ENCODE results near the gene SPATA7.
A peak's percentile ranks its signal among the peaks of the same experiment; 100 is the strongest.
"Not testable (repeated sequence)": the region's sequence is repeated elsewhere in the genome, so short reads cannot be mapped to it uniquely, and the experiment has no call there.

The SPATA7 gene, protein sequence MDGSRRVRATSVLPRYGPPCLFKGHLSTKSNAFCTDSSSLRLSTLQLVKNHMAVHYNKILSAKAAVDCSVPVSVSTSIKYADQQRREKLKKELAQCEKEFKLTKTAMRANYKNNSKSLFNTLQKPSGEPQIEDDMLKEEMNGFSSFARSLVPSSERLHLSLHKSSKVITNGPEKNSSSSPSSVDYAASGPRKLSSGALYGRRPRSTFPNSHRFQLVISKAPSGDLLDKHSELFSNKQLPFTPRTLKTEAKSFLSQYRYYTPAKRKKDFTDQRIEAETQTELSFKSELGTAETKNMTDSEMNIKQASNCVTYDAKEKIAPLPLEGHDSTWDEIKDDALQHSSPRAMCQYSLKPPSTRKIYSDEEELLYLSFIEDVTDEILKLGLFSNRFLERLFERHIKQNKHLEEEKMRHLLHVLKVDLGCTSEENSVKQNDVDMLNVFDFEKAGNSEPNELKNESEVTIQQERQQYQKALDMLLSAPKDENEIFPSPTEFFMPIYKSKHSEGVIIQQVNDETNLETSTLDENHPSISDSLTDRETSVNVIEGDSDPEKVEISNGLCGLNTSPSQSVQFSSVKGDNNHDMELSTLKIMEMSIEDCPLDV

DNA sequence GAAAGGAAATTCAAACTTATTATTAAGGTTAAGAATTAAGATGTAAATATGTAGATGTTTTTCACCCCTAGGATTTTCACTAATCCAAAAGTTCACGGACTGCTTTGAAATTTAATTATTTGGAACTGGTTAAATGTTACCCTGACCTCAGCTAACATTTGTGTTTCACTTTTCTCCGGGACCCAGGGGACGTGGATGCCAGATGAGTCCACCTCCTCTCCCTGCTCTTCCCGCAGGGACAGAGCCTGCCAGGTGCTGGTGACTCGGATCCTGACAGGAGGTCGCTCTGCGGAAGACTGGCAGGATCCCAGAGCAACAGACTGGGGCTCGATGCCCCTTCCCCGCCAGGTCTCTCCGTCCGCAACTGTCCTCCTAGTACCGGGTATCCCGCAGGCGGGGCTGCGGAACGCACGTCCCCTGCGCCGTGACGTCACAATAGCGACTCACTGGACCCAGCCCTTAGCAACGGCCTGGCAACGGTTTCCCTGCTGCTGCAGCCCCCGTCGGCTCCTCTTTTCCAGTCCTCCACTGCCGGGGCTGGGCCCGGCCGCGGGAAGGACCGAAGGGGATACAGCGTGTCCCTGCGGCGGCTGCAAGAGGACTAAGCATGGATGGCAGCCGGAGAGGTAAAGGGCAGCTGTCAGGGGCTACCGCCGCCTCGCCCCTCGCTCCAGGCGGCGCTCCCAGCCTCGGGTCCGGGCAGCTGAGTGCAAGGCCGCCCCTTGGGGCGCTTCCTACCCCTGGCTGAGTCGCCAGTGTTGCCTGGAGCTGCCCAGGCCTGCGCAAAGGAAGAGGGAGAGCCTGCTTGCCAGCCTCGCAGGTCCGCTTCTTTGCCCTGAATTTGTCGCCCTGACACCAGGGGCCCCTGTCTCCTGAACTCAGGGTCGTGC is at the start of gene SPATA7:
Gene SPATA7, plus strand, starts transcription at position 446 of the 890 bp plus-strand sequence. Its CDS starts 162 bp downstream, at position 608.
- peak; percentile 98 for DNase-seq

DNA sequence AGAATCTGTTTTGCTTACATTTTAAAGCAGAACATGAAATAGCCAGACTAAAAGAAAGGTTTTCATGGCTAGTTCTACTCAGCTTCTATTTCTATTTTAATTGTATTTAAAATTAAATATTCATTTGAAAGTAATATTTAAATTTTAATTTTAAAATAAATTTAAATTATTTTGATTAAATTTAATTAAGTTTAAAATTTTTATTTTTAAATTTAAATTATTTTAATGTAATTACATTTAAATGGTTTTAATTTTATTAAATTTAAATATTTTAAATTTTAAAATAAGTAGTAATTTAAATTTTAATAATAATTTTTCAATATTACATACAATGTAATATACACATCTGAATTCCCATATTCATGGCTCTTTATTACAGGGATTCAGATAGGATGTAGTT is 45.1 kb upstream of the SPATA7 start:
- DNase-seq = no peak

DNA sequence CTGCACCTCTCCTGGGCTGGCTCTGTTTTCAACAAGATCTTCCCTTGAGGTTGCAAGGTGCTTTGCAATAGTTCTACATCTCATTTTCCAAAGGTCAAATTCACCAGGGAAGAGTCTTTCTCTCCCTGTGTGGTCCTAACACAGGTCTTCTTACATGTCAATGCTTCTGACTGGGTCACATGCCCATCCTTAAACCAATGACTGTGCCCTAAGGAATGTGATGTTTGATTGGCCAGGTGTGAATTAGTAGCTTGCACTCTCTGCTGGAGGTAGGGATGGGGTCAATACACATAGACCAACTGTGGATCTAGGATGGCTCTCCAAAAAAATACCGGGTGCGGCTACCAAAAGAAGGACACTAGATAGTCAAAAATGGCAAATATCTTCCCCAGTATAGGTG is 42.5 kb upstream of the SPATA7 start:
- no peak for DNase-seq

DNA sequence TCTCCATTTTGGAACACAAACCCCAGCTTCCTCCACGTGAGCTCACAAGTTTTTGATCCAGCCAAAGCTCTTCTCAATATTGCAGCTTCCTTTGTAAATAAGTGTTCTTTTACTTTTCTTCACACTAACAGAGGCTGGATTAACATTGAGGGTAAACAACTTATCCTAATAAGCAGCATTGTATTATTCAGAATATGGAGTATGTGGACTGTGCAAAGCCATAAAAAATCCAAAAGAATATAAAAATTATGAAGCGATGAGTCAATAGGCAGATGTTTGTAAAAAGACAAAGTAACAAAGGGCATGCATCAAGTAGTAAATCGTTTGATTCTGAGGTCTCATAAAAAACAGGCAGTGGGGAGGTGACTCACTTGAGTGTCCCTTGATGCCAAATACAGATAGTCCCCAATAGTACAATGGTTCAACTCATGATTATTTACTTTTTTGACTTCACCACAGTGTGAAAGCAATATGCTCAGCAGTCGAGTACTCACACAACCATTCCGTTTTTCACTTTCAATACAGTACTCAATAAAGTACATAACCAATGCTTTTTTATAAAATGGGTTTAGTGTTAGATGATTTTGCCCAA is 39.3 kb upstream of the SPATA7 start:
- DNase-seq = no peak

DNA sequence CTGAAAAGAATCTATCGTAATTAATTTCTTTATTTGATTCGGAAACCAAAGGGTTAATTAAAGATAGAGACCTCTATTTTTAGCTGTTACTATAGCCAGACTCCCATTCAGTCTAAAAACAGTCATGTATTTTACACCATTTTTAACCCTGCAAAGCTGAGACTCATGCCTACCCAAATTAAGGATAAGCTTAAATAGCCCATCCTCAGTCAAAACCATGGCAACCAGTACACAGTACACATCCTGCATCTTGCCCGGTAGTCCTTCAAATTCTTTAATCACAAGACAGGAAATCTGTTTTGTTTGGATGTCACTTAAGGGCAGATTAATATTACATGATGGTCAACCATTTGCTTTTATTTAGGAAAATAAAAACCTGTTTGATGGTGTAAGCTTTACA is 36.9 kb upstream of the SPATA7 start:
- no peak for DNase-seq

DNA sequence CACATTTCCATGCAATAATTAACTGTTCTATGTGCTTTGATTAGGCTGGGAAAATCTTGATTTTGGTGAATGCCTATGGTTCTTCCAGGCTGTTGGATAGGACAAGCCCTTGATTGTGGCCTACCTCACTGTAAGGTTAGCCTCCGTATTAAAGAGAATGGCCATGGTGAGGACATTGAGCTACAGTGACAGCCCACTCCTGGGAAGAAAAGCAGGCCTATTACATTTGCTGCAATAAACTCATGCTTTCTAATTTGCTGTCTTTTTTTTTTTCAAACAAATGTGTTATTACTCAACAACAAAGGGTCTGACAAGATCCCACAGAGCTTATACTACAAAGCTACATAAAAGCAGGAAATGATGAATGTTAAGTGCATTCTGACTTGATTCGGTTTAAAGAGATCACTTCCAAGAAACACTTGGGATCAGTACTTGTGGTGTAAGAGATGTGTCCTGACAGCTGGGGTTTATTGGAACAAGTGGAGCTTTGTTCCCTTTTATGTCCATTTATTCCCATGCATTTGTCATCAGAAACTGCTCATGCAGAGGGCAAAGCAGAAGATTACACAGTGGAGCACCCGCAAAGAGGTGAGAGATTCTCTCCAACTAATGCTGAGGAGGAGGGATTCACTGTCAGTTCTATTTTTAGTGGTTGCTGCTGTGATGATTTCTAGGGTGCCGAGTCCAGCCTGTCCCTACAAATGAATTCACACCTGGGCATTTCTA is 33.3 kb upstream of the SPATA7 start:
- DNase-seq = no peak

DNA sequence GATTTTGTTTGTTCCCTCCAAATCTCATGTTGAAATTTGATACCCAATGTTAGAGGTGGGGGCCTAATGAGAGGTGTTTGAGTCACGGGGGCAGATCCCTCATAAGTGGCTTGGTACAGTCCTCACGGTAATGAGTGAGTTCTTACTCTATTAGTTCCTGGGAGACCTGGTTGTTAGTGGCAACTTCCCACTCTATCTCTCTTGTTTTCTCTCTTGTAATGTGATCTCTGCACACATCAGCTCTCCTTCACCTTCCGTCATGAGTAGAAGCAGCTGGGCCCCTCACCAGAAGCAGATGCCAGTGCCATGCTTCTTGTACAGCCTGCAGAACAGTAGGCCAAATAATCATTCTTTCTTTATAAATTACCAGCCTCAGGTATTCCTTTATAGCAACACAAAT is 32.8 kb upstream of the SPATA7 start:
- DNase-seq = peak; percentile 93

DNA sequence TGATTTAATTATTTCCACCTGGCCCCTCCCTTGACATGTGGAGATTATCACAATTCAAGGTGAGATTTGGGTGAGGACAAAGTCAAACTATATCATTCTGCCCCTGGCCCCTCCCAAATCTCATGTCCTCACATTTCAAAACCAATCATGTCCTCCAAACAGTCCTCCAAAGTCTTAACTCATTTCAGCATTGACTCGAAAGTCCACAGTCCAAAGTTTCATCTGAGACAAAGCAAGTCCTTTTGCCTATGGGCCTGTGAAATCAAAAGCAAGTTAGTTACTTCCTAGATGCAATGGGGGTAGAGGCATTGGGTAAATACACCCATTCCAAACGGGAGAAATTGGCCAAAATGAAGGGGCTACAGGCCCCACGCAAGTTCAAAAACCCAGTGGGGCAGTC is 31.1 kb upstream of the SPATA7 start:
- DNase-seq = no peak

DNA sequence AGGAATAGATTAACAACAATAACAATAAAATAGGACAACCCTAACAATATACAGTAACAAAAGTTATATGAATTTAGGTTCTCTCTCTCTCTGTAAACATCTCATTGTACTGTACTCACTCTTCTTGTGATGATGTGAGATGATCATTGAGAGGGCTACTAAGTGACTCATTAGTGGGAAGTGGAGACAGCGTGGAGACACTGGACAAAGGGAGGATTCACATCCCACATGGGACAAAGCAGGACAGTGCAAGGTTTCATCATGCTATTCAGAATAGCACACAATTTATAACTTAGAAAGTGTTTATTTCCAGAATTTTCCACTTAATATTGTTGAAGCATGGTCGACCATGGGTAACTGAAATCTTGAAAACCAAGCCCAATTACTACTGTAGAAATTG is 26.0 kb upstream of the SPATA7 start:
- DNase-seq = no peak

DNA sequence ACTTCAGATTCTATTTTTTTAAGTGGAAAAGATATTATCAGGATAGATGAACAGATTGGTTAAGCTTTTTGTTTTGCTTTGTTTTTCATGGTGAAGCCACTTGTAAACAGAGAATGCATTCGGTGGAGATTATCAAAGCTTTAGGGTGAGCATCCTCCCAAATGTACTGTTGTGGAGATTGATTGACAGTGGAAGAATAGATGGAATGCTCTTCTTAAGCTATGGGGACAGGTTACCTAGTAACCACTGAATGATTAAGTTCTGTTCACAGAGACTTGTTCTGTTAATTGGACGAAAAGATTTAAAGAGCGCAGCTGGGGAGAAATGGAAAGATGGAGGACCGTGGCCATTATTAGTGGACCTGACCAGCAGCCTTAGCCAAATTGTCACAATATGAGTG is 21.8 kb upstream of the SPATA7 start:
- no peak for DNase-seq

DNA sequence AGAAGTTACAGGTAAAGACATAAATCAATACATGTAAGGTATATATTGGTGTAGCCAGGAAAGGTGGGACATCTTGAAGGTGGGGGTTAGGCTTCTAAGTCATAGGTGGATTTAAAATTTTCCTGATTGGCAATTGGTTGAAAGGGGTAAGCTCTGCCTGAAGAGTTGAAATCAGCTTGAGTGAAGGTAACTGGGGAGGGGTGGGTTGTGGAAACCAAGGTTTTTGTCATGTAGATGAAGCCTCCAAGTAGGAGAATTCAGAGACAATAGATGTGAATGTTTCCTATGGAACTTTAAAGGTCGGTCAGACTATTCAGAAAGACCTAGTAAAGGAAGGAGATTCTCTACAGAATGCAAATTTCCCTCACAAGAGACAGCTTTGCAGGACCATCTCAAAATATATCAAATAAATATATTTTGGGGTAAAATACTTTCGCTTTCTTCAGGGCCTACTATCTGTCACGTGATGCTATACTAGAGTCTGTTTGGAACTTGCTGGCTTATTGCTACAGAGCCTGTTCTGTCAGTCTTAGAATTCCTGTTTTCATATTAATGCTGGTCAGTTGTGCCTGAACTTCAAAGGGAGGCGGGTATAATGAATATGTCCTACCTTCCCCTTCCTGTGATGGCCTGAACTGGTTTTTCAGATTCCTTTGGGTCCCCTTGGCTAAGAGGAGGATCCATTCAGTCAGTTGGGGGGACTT is 20.6 kb upstream of the SPATA7 start:
- no peak for DNase-seq

DNA sequence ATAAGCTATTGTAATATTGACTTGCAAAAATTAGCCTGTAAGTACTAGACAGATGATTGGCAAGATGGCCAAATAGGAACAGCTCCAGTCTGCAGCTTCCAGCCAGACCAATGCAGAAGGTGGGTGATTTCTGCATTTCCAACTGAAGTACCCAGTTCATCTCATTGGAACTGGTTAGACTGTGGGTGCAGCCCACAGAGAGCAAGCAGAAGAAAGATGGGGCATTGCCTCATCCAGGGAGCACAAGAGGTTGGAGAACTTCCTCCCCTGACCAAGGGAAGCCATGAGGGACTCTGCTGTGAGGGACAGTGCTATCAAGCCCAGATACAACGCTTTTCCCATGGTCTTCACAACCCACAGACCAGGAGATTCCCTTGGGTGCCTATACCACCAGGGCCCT is 16.0 kb upstream of the SPATA7 start:
- DNase-seq = no peak

DNA sequence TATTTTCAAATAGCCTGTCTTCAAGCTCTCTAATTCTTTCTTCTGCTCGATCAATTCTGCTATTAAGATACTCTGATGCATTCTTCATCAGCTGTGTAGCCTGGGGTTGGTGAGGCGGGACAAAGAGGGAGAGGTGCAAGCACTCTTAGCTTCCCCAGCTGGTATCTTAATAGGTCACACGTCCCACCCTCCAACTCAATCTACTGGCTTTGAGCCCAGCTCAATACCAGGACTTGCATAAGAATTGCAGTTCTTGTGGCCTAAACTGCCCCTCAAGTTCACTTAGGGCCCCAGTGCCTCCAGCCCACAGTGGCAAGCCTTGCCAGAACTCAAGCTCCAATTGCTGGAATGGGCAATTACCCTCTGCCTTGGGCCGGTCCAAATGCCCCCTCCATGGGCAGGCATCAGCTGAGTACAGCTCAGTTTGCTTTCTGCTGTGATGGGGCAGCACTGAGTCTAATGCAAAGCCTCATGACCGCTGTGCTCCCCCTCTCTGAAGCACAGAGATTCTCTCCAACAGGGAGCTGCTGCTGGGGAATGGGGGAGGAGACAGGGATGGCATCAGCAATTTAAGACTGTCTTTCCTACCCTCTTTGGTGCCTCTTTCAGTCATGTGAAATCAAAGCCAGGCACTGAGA is 5.6 kb upstream of the SPATA7 start:
- no peak for DNase-seq

DNA sequence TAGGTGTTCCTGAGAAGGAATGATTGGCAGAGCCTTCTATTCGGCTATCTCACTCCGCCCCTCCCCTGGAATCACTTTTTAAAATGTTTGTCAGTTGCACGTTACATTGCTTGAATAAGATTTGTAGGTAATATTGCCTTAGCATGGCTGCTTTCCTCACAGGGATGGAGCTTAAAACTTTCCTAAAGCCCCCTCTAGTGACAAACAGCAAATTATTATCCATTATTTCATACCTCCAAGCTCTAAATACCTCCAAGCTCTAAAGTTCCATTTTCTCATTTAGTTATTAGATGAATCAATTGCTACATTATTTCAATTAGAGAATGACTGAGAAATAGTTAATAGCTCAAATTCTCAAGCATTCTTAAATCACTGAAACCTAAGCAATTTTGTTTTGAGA is 5.1 kb upstream of the SPATA7 start:
- peak; percentile 6 for DNase-seq

DNA sequence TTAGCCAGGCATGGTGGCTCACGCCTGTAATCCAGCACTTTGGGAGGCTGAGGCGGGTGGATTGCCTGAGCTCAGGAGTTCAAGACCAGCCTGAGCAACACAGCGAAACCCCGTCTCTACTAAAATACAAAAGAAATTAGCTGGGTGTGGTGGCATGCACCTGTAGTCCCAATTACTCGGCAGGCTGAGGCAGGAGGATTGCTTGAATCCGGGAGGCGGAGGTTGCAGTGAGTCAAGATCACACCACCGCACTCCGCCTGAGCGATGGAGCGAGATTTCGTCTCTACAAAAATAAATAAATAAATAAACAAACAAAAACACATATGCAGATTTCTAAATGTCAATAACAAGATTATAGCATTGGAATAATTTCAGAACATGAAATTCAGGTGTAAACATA is 3.8 kb upstream of the SPATA7 start:
- not testable (repeated sequence) for DNase-seq

DNA sequence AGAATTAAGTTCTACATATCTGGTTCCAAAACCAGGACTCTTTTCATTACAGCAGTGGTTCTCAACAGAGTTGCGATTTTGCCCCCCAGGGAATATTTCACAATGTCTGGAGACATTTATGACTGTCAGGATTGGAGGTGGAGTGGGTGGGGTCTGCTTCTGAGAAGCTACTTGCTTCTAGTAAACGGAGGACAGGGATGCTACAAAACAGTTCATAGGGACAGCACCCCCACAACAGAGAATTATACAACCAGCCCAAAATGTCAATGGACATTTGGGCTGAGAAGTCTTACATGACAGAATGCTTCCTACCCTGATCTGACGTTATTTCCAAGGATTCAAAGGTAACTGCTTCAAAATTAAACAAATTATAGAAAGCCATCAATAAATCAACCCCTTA is 739 bp upstream of the SPATA7 start:
- DNase-seq = no peak

DNA sequence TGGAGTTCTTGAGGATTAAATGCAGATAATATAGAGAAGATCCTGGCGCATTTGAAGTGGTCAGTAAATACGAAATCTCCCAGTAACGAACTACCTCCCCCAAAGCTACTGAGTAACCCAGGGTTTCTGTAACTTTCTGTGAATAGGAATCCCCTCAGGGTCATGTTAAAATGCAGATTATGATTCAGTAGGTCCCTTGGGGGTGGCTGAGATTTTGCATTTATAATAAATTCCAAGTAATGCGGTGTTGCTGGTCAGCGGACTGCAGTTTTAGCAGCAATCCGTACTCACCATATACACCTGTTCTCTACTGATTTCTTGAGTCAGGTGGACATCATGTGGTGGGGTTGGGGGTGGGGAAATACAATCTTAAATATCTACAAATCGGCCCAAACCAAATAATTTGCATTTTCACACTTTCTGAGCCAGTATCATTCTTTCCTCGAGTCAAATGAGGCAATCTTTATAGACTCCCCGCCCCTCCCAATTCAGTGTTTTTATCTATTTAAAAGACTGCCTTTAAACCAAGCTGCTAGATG is 868 bp downstream of the SPATA7 start:
- DNase-seq = no peak

DNA sequence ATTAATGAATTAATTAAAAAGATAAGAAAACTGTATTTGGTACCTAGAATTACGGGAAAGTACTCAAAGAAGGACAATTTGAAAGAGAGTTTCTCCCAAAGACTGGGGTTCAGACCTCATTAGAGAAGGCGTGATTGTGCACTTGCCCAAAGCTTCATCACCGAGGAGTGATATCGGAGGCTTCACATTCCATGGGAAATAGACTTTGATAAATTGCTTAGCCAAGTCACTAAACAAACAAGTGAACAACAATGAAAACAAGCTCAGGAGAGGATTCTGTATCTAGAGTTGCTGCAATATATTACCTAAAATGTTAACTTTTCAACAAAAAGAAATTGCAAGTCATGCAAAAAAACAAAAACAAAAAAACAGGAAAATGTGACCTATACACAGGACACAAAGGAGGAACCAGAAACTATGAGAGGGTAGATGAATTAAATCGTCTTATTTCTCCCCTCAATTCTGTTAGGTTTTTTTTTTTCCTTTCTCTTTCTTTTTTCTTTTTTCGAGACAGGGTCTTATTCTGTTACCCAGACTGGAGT is 3.4 kb downstream of the SPATA7 start:
- no peak for DNase-seq

DNA sequence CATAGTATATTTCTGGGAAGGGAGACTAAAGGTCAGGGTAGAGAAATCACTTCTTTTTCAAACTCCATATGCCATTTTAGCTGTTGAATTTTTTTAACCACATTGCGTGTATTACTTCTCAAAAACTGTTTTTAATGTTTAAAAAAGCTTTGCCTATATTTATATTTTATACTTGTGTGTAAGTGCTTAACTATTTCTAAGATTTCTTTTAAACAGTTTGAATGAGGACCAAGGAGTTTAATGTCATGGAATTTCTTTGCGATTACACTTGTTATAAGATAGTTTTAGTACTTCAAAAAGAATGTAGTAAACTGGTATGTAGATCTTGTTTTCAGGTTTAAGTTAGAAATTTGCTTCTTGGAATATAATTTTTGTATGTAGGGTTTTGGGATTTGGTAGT is 7.2 kb downstream of the SPATA7 start:
- DNase-seq = no peak

DNA sequence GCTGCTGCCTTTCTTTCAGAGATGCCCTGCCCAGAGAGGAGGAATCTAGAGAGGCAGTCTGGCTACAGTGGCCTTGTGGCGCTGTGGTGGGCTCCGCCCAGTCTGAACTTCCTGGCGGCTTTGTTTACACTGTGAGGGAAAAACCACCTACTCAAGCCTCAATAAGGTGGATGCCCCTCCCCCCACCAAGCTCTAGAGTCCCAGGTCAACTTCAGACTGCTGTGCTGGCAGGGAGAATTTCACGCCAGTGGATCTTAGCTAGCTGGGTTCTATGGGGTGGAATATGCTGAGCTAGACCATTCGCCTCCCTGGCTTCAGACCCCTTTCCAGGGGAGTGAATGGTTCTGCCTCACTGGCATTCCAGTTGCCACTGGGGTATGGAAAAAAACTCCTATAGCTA is 25.6 kb downstream of the SPATA7 start:
- DNase-seq = no peak

DNA sequence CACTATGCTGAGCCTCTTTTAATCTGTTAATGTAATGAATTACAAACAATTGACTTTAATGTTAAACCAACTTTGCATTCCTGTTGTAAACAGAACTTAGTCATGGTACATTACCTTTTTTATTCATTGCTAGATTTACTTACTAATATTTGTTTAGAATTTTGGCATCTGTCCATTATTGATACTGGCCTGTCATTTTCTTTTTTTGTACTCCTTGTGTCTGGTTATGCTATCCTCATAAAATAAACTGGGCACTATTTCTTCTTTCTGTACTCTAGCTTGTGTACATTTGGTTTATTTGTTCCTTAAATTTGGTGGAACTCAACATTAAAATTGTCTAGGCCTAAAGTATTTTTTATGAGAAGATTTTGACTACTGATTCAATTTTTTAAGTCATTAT is 32.1 kb downstream of the SPATA7 start:
- DNase-seq = no peak
